ENCODE results near the gene RXFP1.

The RXFP1 gene

GRCh38 chr4:158644356-158644755 is 122.7 kb downstream of the RXFP1 start:
- Histone ChIP-seq H4K20me1 (ENCODE audit: insufficient read depth, low read length, poor library complexity, severe bottlenecking) (no peaks in the 10 kb centered on the region), H3K79me2 (ENCODE audit: insufficient read depth, low read length) (no peaks in the 10 kb centered on the region), H3F3A (ENCODE audit: low read depth) (no peaks in the 10 kb centered on the region), H3K4me2 (ENCODE audit: low read depth, low read length, poor library complexity, severe bottlenecking) (no peak overlapping the region), H3K9me3 (ENCODE audit: insufficient read depth, low read depth, low read length) (no peaks in the 10 kb centered on the region), H3K9ac (ENCODE audit: low read depth, low read length, poor library complexity, severe bottlenecking) (no peak overlapping the region), H3K9me2 (replicated peaks; ENCODE audit: low read depth, low read length) (no peaks in the 10 kb centered on the region), H3K4me3 (ENCODE audit: low read length, poor library complexity, severe bottlenecking) (no peak overlapping the region), H2AFZ (ENCODE audit: low read length) (no peak overlapping the region), H3K4me1 (ENCODE audit: insufficient read depth, low read length, poor library complexity, severe bottlenecking) (no peaks in the 10 kb centered on the region), H3K27me3 (ENCODE audit: insufficient read depth, low read length, poor library complexity, severe bottlenecking) (no peaks in the 10 kb centered on the region), H3K36me3 (ENCODE audit: insufficient read depth, low read length) (no peaks in the 10 kb centered on the region)
- TF ChIP-seq CTCF (conservative IDR thresholded peaks at IDR 0.05; ENCODE audit: low read length): no peak
- TF ChIP-seq EZH2phosphoT487 (IDR thresholded peaks at IDR 0.05; ENCODE audit: borderline replicate concordance): no peak

GRCh38 chr4:158644760-158645159 is 123.1 kb downstream of the RXFP1 start:
- Histone ChIP-seq H4K20me1 (ENCODE audit: insufficient read depth, low read length, poor library complexity, severe bottlenecking) (no peaks in the 10 kb centered on the region), H3K9me2 (replicated peaks; ENCODE audit: low read depth, low read length) (no peaks in the 10 kb centered on the region), H3F3A (ENCODE audit: low read depth) (no peaks in the 10 kb centered on the region), H3K27me3 (ENCODE audit: insufficient read depth, low read length, poor library complexity, severe bottlenecking) (no peaks in the 10 kb centered on the region), H3K4me3 (ENCODE audit: low read length, poor library complexity, severe bottlenecking) (no peak overlapping the region), H3K79me2 (ENCODE audit: insufficient read depth, low read length) (no peaks in the 10 kb centered on the region), H2AFZ (ENCODE audit: low read length) (no peak overlapping the region), H3K9me3 (ENCODE audit: insufficient read depth, low read depth, low read length) (no peaks in the 10 kb centered on the region), H3K9ac (ENCODE audit: low read depth, low read length, poor library complexity, severe bottlenecking) (no peak overlapping the region), H3K36me3 (ENCODE audit: insufficient read depth, low read length) (no peaks in the 10 kb centered on the region), H3K4me1 (ENCODE audit: insufficient read depth, low read length, poor library complexity, severe bottlenecking) (no peaks in the 10 kb centered on the region), H3K4me2 (ENCODE audit: low read depth, low read length, poor library complexity, severe bottlenecking) (no peak overlapping the region)
- no peak for TF ChIP-seq CTCF (conservative IDR thresholded peaks at IDR 0.05; ENCODE audit: low read length)
- no peak for TF ChIP-seq EZH2phosphoT487 (IDR thresholded peaks at IDR 0.05; ENCODE audit: borderline replicate concordance)

GRCh38 chr4:158649111-158649680 is 127.5 kb downstream of the RXFP1 start:
- Histone ChIP-seq H3K9me2 (replicated peaks; ENCODE audit: low read depth, low read length) (no peaks in the 10 kb centered on the region), H3K79me2 (ENCODE audit: insufficient read depth, low read length) (no peaks in the 10 kb centered on the region), H2AFZ (ENCODE audit: low read length) (no peak overlapping the region), H3K9ac (ENCODE audit: low read depth, low read length, poor library complexity, severe bottlenecking) (no peak overlapping the region), H3K36me3 (ENCODE audit: insufficient read depth, low read length) (no peaks in the 10 kb centered on the region), H4K20me1 (ENCODE audit: insufficient read depth, low read length, poor library complexity, severe bottlenecking) (no peaks in the 10 kb centered on the region), H3K9me3 (ENCODE audit: insufficient read depth, low read depth, low read length) (no peaks in the 10 kb centered on the region), H3K4me1 (ENCODE audit: insufficient read depth, low read length, poor library complexity, severe bottlenecking) (no peaks in the 10 kb centered on the region), H3K27me3 (ENCODE audit: insufficient read depth, low read length, poor library complexity, severe bottlenecking) (no peaks in the 10 kb centered on the region), H3K4me3 (ENCODE audit: low read length, poor library complexity, severe bottlenecking) (no peak overlapping the region), H3F3A (ENCODE audit: low read depth) (no peaks in the 10 kb centered on the region), H3K4me2 (ENCODE audit: low read depth, low read length, poor library complexity, severe bottlenecking) (no peak overlapping the region)
- no peak for TF ChIP-seq EZH2phosphoT487 (IDR thresholded peaks at IDR 0.05; ENCODE audit: borderline replicate concordance)
- TF ChIP-seq CTCF (conservative IDR thresholded peaks at IDR 0.05; ENCODE audit: low read length): no peak

Data from Loucy (cell line).